PC-3 (cell line): Measurements from ENCODE around the gene TMED1. TPM values are rescaled to one million over a fixed set of nuclear protein-coding genes. Genes with fewer than 3 reads are reported as not detected.

Experiments used
- ATAC-seq: fragments of 200-7000 bp; cut with Tn5 transposase; 2 replicates; pipeline ENCODE4 v1.9.1; 2020; ENCODE audit warnings: mild to moderate bottlenecking, moderate library complexity
- BruUV-seq: library from RNA; stranded (reverse); fragments of 400-500 nt; replicated peaks from 2 replicates; lab custom pipeline; 2021; lab: Mats Ljungman, UMichigan
- CTCF ChIA-PET: fragments of 300-600 bp; sonication (Branson Sonifier 250); formaldehyde crosslinking; loops from one replicate; lab custom pipeline; 2022; ENCODE audit warnings: antibody characterized with exemption; lab: Charles Lee
- POLR2A ChIA-PET: fragments of 300-600 bp; sonication (Branson Sonifier 250); formaldehyde crosslinking; loops from one replicate; lab custom pipeline; 2022; ENCODE audit warnings: antibody characterized with exemption; ENCODE audit not compliant: unreplicated experiment; lab: Charles Lee
- DNase-seq: peaks from one replicate; pipeline ENCODE4 v3.0.0-alpha.2; 2015
- H2AFZ ChIP-seq: fragments of 300-600 bp; sonication (generic); 2 replicates; pipeline ENCODE4 v1.6.0; 2016; ENCODE audit warnings: antibody characterized with exemption, low read length
- H3F3A ChIP-seq: fragments of 300-600 bp; sonication (generic); one replicate; pipeline ENCODE4 v1.6.0; 2017; ENCODE audit warnings: antibody characterized with exemption, low read length, control low read depth, mild to moderate bottlenecking; ENCODE audit not compliant: unreplicated experiment
- H3K27ac ChIP-seq: fragments of 300-600 bp; sonication (generic); 2 replicates; pipeline ENCODE4 v1.5.1; 2016; ENCODE audit warnings: mild to moderate bottlenecking, low read length
- H3K27me3 ChIP-seq: fragments of 300-600 bp; sonication (generic); 2 replicates; pipeline ENCODE4 v1.6.1; 2016; ENCODE audit warnings: low read length, mixed read lengths
- H3K36me3 ChIP-seq: fragments of 300-600 bp; sonication (generic); 2 replicates; pipeline ENCODE4 v1.6.1; 2016; ENCODE audit warnings: low read depth, mixed run types, low read length, mixed read lengths
- H3K4me1 ChIP-seq: fragments of 300-600 bp; sonication (generic); 2 replicates; pipeline ENCODE4 v1.5.1; 2016; ENCODE audit warnings: low read length; ENCODE audit not compliant: insufficient read depth
- H3K4me2 ChIP-seq: fragments of 300-600 bp; sonication (generic); 2 replicates; pipeline ENCODE4 v1.6.0; 2016; ENCODE audit warnings: low read length
- H3K4me3 ChIP-seq: fragments of 300-600 bp; sonication (generic); 2 replicates; pipeline ENCODE4 v1.5.1; 2016; ENCODE audit warnings: mild to moderate bottlenecking, low read length, mixed read lengths
- H3K79me2 ChIP-seq: fragments of 300-600 bp; sonication (generic); 2 replicates; pipeline ENCODE4 v1.6.1; 2017; ENCODE audit warnings: low read length, mixed read lengths
- H3K9ac ChIP-seq: fragments of 300-600 bp; sonication (generic); 2 replicates; pipeline ENCODE4 v1.6.0; 2016; ENCODE audit warnings: mild to moderate bottlenecking, low read length
- H3K9me2 ChIP-seq: fragments of 300-600 bp; sonication (generic); replicated peaks from 2 replicates; pipeline ENCODE4 v1.6.1; 2016; ENCODE audit warnings: mixed run types, low read length, mixed read lengths
- H3K9me3 ChIP-seq: fragments of 300-600 bp; sonication (generic); 2 replicates; pipeline ENCODE4 v1.6.1; 2016; ENCODE audit warnings: low read length, mixed read lengths
- H4K20me1 ChIP-seq: fragments of 300-600 bp; sonication (generic); 2 replicates; pipeline ENCODE4 v1.6.1; 2016; ENCODE audit warnings: low read length, mixed read lengths
- EZH2 ChIP-seq: fragments of 300-600 bp; sonication (generic); IDR thresholded peaks from one replicate; pipeline ENCODE4 v1.6.1; 2017; ENCODE audit warnings: antibody characterized with exemption, mild to moderate bottlenecking, low read length; ENCODE audit not compliant: unreplicated experiment
- EZH2phosphoT487 ChIP-seq: fragments of 300-600 bp; sonication (generic); IDR thresholded peaks from 2 replicates; pipeline ENCODE4 v1.6.1; 2018; ENCODE audit warnings: mild to moderate bottlenecking, antibody characterized with exemption, low read length, borderline replicate concordance
- intact Hi-C: fragments of 100-400 bp; cut with micrococcal nuclease; formaldehyde crosslinking; loops from 2 replicates; pipeline ENCODE4 v1.9.0; 2023
- total RNA-seq: library from RNA; depleted of rRNA; stranded (reverse); fragments of >200 nt; gene quantifications from 2 replicates; pipeline ENCODE4 v1.2.3, GENCODE V29; 2014
- TF ChIP-seq, protein P1 (sequence below): fragments of 300-600 bp; sonication (generic); conservative IDR thresholded peaks from 2 replicates; pipeline ENCODE4 v1.5.1; 2017; ENCODE audit warnings: antibody characterized with exemption, low read depth, mild to moderate bottlenecking, low read length

The TMED1 gene
- total RNA-seq, 1 experiment from 2014 or later = 81.2 TPM

DNA sequence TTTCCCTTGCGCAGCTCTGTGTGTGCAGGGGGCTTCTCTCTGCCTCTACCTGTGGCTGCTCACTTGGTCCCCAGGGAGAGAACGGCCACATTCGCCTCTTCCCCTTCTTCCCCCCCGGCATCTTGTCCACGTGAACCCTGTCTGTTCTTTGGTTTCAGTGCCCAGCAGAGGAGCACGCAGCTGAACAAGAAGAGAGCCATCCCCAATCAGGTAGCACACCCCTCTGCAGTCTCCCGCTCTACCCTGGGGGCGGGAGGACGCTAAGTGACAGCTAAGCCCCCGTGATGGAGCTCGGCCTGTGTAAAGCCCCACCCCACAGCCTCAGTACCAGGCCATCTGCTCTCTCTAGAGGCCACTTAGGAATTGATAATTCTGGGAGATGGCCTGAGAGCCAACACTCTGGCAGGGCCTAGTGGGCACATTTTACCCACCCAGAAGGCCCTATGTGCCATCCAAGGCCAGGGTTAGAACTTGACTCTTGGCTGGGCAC lies 30.2 kb downstream of the TMED1 start:
- CTCF ChIA-PET = no interaction called here
- intact Hi-C loops = no loop called here

DNA sequence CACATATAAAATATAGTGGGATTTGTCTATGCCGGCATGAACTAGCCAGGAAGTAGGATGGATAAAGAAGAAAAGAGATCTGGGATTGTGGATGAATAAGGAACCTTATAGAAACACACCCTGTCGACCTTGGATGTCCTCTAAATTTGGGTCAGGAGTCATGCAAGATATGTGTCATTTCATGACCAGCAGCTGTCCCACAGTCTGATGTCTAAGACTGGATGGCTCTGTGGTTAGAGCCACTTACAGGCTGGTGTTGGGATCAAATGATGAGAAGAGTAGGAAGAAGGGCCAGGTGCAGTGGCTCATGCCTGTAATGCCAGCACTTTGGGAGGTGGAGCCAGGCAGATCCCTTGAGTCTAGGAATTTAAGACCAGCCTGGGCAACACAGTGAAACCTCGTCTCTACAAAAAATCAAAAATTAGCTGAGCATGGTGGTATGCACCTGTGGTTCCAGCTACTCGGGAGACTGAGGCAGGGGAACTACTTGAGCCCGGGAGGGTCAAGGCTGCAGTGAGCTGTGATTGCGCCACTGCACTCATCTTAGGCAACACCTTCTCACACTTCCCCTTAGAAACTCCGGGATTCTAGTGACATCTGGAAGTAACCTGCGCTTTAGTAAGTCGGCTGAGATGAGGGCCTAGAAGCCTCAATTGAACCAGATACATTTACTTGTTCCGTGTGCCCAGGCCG lies 30.8 kb downstream of the TMED1 start:
- CTCF ChIA-PET = no interaction called here

More for the DNA sequence above, 30.2 kb downstream of the TMED1 start:
- H3K27me3 ChIP-seq = no peaks in the 10 kb centered on the region
- ATAC-seq (no peak), DNase-seq (no peak)
- no peaks in the 10 kb centered on the region for H3K9me2 ChIP-seq
- H3F3A ChIP-seq = no peaks in the 10 kb centered on the region
- no peak overlapping the region for H3K9ac ChIP-seq
- H3K9me3 ChIP-seq = no peaks in the 10 kb centered on the region
- H3K79me2 ChIP-seq = no peaks in the 10 kb centered on the region
- peaks cover 56% of the 10 kb centered on the region for H3K36me3 ChIP-seq
- H3K4me3 ChIP-seq = no peak overlapping the region
- H2AFZ ChIP-seq = no peak overlapping the region
- no peaks in the 10 kb centered on the region for H4K20me1 ChIP-seq
- H3K4me1 ChIP-seq = peaks cover 10% of the 10 kb centered on the region; the same call in 1 of the 2 replicates
- H3K4me2 ChIP-seq = no peak overlapping the region
- TF ChIP-seq EZH2phosphoT487 (no peak), EZH2 (no peak)
- TF ChIP-seq, protein P1, sequence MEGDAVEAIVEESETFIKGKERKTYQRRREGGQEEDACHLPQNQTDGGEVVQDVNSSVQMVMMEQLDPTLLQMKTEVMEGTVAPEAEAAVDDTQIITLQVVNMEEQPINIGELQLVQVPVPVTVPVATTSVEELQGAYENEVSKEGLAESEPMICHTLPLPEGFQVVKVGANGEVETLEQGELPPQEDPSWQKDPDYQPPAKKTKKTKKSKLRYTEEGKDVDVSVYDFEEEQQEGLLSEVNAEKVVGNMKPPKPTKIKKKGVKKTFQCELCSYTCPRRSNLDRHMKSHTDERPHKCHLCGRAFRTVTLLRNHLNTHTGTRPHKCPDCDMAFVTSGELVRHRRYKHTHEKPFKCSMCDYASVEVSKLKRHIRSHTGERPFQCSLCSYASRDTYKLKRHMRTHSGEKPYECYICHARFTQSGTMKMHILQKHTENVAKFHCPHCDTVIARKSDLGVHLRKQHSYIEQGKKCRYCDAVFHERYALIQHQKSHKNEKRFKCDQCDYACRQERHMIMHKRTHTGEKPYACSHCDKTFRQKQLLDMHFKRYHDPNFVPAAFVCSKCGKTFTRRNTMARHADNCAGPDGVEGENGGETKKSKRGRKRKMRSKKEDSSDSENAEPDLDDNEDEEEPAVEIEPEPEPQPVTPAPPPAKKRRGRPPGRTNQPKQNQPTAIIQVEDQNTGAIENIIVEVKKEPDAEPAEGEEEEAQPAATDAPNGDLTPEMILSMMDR = no peak
- no peak overlapping the region for H3K27ac ChIP-seq
- POLR2A ChIA-PET = no interaction called here
- BruUV-seq = no TSS peak

More for the DNA sequence above, 30.8 kb downstream of the TMED1 start:
- BruUV-seq = TSS peak; percentile 13
- intact Hi-C loops = no loop called here
- H3F3A ChIP-seq = no peaks in the 10 kb centered on the region
- no peaks in the 10 kb centered on the region for H3K9me3 ChIP-seq
- H3K27ac ChIP-seq = no peak overlapping the region
- POLR2A ChIA-PET = no interaction called here
- no peaks in the 10 kb centered on the region for H4K20me1 ChIP-seq
- ATAC-seq = no peak
- H3K4me2 ChIP-seq = no peak overlapping the region
- no peaks in the 10 kb centered on the region for H3K27me3 ChIP-seq
- TF ChIP-seq EZH2 = no peak
- TF ChIP-seq, protein P1 = no peak
- TF ChIP-seq EZH2phosphoT487 = no peak
- H3K79me2 ChIP-seq = no peaks in the 10 kb centered on the region
- H3K9ac ChIP-seq = no peak overlapping the region
- H3K4me3 ChIP-seq = no peak overlapping the region
- no peak overlapping the region for H2AFZ ChIP-seq
- no peak for DNase-seq
- H3K4me1 ChIP-seq = peaks cover 10% of the 10 kb centered on the region; the same call in 1 of the 2 replicates
- no peaks in the 10 kb centered on the region for H3K9me2 ChIP-seq
- peaks cover 61% of the 10 kb centered on the region for H3K36me3 ChIP-seq
